Astrocyte of the cerebellum (primary cell): ENCODE data around the gene TNFRSF21.
"Not testable (repeated sequence)": the region's sequence is repeated elsewhere in the genome, so short reads cannot be mapped to it uniquely, and the experiment has no call there.

Source experiments
- DNase-seq: peaks from one replicate; pipeline ENCODE4 v3.0.0-alpha.2; 2011; ENCODE audit warnings: low read depth
- H3K4me3 ChIP-seq: 2 replicates; pipeline ENCODE4 v1.5.1; 2011; ENCODE audit warnings: mild to moderate bottlenecking, low read depth, low read length, moderate library complexity
- CTCF ChIP-seq: IDR thresholded peaks from 2 replicates; pipeline ENCODE4 v1.5.1; 2012; ENCODE audit warnings: low read length, low read depth, moderate library complexity, mild to moderate bottlenecking; ENCODE audit errors: missing control alignments
- in situ Hi-C: cut with HindIII; loops from 2 replicates; pipeline ENCODE4 v1.10.0; 2017; ENCODE audit warnings: low sequenced_read_pairs

Gene TNFRSF21

GRCh38 chr6:47229255-47229654 lies 80.5 kb downstream of the TNFRSF21 start:
- in situ Hi-C loops = no loop called here
- no peak for DNase-seq
- no peak overlapping the region for H3K4me3 ChIP-seq
- no peak for TF ChIP-seq CTCF

GRCh38 chr6:47228093-47228492 lies 81.6 kb downstream of the TNFRSF21 start:
- in situ Hi-C loops, H3K4me3 ChIP-seq, DNase-seq: not testable (repeated sequence)

- peak; percentile 60 for DNase-seq
- in situ Hi-C loops, H3K4me3 ChIP-seq: not testable (repeated sequence)
Measured at GRCh38 chr6:47223251-47223650, 86.5 kb downstream of the TNFRSF21 start.

DNA sequence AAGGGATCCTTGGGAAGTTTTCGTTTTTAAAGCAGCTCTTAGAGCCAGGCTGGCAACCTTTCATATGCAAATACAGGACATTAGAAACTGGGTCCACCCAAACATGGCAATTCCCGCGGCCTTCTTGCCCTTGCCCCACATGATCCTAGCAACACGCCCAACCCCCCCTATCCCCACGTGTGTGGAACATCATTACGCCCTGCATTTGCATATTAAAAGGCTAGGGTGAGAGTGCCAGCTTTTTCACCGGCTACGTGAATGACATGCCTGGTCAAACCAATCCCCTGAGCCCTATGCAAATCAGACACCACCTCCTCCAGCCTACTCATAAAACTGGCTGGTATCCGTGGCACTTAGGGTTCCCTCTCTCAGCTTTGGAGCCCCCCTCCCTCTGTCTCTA lies 88.1 kb downstream of the TNFRSF21 start:
- in situ Hi-C loops = no loop called here
- TF ChIP-seq CTCF = no peak
- H3K4me3 ChIP-seq = no peak overlapping the region
- no peak for DNase-seq

- in situ Hi-C loops = no loop called here
- DNase-seq = peak; percentile 45
- H3K4me3 ChIP-seq = no peak overlapping the region
- TF ChIP-seq CTCF = no peak
Measured at GRCh38 chr6:47209632-47210031, 100.1 kb downstream of the TNFRSF21 start.

DNA sequence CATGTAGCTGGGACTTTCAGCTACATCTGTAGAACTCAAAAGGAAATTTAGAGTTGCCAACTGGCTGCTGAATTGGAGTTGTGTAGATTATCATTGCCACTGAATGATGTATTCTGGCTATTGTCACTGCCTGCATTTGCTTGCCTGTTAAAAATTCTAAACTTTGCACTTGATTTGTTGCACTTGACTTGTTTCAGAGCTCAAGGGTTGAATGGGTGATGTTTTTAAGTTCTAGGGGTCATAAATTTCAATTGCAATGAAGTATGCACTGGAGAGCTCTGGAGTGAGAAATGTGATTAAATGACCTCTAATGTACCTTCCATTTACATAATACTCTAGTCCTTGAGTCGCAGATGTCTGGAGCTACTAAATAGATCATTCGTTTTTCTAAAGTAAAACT lies 102.4 kb downstream of the TNFRSF21 start:
- in situ Hi-C loops = no loop called here
- TF ChIP-seq CTCF = no peak
- no peak for DNase-seq

DNA sequence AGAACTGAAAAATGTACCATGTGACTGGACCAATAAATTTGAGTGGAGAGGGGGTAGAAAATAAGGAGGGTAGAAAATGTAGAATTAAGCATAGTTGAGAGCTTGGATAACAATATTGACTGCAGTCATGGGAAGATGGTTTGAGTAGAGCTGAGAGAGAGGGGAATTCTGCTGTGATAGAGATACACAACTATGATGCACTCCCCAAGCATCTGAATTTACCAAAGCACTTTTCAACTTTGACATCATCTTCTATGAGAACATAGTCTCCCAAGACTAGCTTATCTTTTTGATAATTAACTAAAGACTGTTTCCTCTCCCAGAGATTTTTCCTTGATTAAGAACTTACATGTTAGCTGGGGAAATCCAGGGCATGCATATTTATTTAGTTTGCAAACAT lies 103.1 kb downstream of the TNFRSF21 start:
- no peak for TF ChIP-seq CTCF
- no peak overlapping the region for H3K4me3 ChIP-seq
- in situ Hi-C loops = no loop called here
- no peak for DNase-seq

More for the DNA sequence above, 102.4 kb downstream of the TNFRSF21 start:
- no peak overlapping the region for H3K4me3 ChIP-seq

DNA sequence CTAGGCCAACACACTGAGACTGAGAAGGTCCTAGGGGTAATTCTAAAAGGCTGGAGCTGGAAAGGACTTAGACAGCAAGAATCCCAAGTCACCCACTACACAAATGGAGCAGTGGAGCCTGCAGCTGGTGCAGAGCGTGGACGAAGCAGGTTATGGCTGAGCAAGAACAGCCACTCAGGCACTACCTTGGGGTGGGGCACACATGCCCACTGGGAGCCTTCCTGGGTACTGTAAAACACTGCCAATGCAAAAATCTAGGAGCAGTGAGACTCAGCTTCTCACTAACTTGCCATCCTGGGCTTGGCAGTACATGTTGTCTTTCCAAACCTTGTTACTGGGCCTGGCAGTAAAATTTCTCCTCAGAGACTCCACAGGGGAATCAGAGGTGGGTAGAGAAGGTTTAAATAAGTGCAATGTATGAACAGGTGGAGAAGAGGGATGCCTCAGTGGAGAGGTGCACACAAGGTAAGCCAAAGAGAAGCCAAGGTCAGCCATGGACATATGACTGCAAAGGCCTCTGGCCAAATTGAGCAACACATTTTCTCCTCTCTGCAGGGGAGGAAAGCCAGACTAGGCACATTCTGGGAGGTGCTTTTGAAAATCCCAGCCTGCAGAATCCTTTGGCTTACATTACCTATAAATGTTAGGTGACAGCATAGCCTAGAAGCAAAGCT lies 105.6 kb downstream of the TNFRSF21 start:
- TF ChIP-seq CTCF = no peak
- in situ Hi-C loops = no loop called here
- no peak for DNase-seq
- H3K4me3 ChIP-seq = no peak overlapping the region
